HG03457 (cell line): Measurements from ENCODE around the gene SMAD4.
A peak's percentile ranks its signal among the peaks of the same experiment; 100 is the strongest.
"Not testable (repeated sequence)": the region's sequence is repeated elsewhere in the genome, so short reads cannot be mapped to it uniquely, and the experiment has no call there.

ENCODE experiments used
- ATAC-seq: cut with Tn5 transposase; IDR thresholded peaks from one replicate; pipeline ENCODE4 v1.9.1; 2021; ENCODE audit warnings: moderate number of reproducible peaks; ENCODE audit not compliant: unreplicated experiment

SMAD4 gene

DNA sequence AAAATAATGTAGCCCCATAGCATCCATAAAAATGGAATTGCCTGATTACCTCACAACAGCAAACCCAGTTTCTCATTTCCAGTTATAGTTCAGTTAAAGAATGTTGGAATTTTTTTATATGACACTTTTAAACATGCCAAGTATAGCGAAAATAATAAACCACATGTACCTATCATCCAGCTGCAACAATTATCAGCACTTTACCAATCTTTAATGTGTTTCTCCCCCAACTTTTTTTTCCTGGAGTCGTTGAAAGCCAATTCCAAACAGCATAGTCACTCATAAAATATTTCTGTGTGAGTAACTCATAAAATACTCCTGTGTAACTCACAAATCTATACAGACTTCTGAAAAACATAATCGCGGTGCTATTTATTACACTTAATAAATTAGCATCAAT is 38.1 kb downstream of the SMAD4 start:
- no peak for ATAC-seq

- ATAC-seq: no peak
These were observed 39.9 kb downstream of the SMAD4 start for GRCh38 chr18:51069885-51070284.

DNA sequence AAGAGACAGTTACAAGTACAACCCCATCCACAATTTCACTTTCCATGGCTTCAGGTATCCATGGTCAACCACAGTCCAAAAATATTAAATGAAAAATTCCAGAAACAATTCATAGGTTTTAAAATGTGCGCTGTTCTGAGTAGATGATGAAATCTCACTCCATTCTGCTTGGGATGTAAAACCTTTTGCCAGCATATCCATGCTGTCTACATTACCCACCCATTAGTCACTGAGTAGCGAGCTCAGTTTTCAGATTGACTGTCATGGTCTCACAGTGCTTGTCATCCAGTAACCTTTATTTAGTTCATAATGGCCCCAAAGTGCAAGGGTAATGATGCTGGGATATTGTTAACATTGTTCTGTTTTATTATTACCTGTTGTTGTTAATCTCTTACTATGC is 40.5 kb downstream of the SMAD4 start:
- ATAC-seq: no peak

DNA sequence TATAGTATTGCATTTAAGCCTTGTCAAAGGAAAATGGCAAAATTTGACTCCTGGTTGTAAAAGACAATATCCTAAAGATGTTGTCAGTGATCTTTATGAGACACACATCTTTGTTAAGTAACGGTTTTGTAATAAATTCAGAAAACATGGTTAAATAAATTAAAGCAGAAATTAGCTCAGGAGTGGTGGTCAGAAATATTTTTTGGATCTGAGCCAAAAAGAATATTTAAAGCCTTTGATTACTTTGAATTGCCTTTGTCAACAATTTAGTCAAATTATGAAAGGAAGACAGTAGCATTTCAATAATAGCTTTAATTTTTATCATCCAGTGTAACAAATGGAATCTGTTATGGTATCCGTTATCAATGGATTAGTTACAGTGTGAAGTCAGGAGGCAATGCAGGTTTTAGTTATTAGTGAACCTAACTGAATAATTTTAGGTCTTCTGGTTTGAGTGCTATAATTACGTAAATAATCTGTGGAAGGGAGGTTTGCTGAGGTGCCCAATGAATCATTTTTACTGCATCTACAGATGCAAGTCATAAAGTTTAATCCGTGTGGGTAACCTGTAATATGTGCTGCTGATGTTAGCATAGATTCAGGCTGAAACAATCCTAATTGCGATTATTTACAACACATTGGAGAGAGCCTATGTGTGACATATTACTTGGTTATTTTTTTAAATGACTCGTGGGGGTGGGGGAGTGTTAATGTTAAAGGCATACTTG is 42.7 kb downstream of the SMAD4 start:
- ATAC-seq: no peak

DNA sequence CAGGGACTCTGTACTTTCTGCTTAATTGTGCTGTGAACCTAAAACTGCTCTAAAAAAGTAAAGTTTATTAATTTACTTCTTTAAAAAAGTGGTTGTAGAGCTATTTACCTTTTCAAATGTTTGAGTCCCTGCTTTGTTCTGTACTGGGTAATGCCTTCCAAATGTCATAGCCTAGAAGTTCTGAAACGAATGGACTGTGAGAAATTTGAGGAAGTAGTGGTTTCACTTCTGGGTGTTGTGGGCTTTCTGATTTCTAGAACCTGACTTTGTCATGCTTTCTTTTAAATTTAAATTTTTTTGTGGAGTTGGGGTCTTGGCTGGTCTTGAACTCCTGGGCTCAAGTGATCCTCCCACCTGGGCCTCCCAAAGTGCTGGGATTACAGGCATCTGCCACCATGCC is 44.6 kb downstream of the SMAD4 start:
- peak; percentile 68 for ATAC-seq

GRCh38 chr18:51076503-51076902 is 46.5 kb downstream of the SMAD4 start:
- ATAC-seq: no peak

DNA sequence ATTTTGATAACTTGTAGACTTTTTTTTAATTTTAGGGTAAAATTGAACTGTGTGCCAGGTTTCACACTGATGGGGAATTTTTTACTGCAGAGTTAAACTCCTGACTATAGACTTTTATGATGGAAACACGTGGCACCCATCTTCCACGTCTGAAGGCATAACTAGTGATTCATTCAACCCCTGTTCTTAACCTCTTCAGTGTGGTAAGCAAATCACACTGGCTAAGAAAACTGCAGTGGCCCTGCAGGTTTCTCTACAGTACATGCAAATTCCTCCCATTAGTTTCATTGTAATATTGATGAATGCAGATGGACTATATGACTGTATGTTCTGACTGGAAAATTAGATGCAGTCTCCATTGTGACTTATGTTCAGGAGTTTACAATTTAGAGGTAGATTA is 47.2 kb downstream of the SMAD4 start:
- peak; percentile 82 for ATAC-seq

- ATAC-seq: no peak
These were observed 48.0 kb downstream of the SMAD4 start for GRCh38 chr18:51078026-51078425.

GRCh38 chr18:51082571-51083267 is 52.7 kb downstream of the SMAD4 start:
- peak; percentile 52 for ATAC-seq

- ATAC-seq: no peak
These were observed 53.4 kb downstream of the SMAD4 start for GRCh38 chr18:51083398-51083797.

- ATAC-seq: no peak
These were observed 58.4 kb downstream of the SMAD4 start for GRCh38 chr18:51088410-51088809.

DNA sequence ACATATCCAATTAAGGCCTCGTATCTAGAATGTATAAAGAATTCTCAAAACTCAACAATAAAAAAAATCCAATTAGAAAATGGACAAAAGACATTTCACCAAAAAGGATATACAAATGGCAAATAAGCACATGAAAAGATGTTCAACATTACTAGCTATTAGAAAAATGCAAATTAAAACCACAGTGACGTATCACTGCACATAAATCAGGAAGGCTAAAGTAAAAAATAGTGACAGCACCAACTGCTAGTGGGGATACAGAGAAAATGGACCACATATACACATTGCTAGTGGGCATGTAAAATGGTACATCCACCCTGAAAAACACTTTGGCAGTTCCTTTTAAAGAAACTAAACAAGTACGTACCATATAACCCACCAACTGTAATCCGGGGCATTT is 59.7 kb downstream of the SMAD4 start:
- no peak for ATAC-seq

DNA sequence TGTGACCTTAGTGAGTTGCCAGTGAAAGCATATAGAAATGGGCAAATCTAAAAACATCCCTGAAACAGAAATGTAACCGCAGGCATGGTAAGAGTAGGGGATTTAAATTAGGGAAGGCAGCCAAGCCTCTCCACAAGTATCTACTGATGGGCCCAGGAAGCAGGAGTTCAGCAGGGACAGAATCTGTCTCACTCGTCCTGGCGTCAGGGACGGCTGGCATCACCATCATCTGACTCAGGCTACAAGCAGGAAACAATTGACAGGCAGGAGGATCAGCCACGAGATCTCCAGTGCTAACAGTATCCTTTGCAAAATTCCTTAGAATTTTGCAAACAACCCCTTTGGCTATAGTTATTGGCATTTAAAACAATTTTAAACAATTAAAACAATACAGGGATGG is 61.3 kb downstream of the SMAD4 start:
- ATAC-seq: no peak

DNA sequence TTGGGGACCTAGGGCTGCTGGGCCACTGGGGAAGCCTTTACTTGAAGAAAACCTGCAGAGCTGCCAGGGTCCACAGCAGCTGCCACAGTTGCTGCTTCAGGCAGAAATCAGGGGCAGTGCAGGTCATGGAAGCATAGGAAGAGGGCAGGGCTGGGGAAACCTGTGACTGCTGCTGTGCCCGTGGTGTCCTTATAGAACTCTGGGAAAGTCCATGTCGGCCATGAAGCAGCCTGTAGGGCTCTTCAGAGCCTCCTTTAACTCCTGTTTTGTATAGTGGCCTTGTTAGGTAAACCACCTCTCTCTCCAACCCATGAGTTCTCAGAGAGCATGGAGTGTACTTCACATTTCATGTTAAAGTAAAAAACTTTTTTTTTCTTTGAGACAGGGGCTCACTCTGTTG is 62.1 kb downstream of the SMAD4 start:
- no peak for ATAC-seq

GRCh38 chr18:51092967-51093366 is 63.0 kb downstream of the SMAD4 start:
- ATAC-seq: not testable (repeated sequence)

DNA sequence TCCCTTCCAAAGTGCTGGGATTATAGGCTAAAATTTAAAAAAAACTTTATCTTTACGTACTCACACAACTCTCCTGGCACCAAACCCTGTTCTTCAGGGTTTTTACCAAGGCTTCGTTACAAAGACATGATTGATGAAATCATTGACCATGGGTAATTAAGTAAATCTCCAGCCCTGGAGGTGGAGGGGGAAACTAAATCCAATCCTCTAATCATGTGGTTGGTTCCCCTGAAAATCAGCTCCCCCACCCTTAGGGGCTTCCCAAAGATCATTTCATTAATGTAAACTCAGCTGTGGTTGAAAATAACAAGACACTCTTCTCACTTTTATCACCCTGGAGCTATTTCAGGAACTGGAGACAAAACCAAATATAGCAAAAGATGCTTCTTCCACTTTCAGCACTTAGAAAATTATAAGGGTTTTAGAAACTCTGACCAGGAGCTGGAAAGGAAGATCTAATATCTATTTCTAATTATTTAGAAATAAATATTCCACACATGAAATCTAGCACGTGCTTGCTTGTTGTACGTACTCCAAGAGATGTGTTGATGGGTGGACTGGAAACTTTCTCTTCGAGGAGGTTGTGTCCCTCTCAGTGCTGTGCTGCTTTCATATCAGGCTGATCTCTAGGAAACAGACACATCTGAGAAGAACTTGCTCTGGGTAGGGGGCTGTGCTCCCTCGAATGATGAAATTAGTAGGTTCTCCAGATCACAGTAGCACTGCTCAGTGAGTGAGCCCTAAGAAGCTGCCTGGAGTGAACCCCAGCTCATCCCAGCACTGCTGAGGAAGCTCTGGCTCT is 67.2 kb downstream of the SMAD4 start:
- ATAC-seq: no peak

GRCh38 chr18:51098082-51098481 is 68.1 kb downstream of the SMAD4 start:
- no peak for ATAC-seq

- no peak for ATAC-seq
These were observed 68.5 kb downstream of the SMAD4 start for GRCh38 chr18:51098513-51098912.

DNA sequence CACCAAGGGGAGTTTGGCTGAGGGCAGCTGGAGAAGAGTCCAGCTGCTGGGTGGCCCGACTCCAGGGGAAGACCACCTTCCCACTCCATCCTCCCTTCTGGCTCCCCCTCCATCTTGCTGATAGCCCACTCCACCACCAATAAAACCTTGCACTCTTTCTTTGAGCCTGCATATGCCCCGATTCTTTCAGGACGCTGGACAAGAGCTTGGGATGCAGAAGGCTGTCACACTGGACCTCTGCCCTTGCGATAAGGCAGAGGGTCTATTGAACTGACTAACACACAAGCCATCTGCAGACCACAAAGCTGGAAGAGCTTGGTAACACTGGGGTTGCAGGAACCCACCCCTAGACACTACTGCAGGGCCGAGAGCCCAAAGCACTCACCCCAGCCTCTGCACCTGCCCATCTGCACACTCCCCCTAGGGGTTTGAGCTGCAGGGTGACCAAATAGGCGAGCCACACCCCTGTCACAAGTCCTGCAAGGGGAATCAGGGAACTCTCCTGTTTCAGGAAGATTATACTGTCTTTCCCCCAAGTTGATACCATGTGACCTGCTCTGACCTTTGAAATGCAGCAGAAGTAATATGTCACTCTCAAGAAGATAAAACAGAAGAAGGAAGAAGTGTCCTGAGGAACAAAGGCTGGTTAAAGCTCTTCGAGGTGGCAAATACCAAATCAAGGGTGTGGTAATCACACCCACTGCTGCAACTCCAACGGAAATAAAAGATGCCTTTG is 70.5 kb downstream of the SMAD4 start:
- no peak for ATAC-seq

DNA sequence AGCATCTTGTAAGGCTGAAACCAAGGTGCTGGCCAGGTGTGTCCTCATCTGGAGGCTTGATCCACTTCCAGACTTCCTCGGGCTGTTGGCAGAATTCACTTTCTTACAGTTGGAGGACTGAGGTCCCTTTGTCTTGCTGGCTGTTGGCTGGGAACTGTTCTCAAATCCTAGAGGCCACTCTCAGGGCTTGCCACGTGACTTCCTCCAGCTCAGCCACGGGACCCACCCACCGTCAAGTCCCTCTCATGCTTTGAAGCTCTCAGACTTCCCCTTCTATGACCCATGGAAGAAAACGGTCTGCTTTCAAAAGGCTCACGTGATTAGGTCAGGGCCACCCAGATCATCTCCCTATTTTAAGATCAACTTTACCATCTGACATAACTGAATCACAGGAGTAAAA is 77.1 kb downstream of the SMAD4 start:
- no peak for ATAC-seq
